MM.1S (cell line): Measurements from ENCODE around the gene ADAMTS4.

Source experiments
- CTCF ChIP-seq: fragments of 300-600 bp; sonication (generic); IDR thresholded peaks from 2 replicates; pipeline ENCODE4 v1.5.1; 2016; ENCODE audit warnings: antibody characterized with exemption, low read length, mixed read lengths
- EZH2 ChIP-seq: fragments of 300-600 bp; sonication (generic); optimal IDR thresholded peaks from 2 replicates; pipeline ENCODE3; 2017; ENCODE audit warnings: low read depth, mild to moderate bottlenecking, antibody characterized with exemption, low read length, mixed read lengths

GRCh38 chr1:161166669-161167548 is 31.9 kb downstream of the ADAMTS4 start:
- TF ChIP-seq EZH2 (no peak), CTCF (peak; percentile 5; the same call in 1 of the 2 replicates)
